Measurements from ENCODE around the gene SPAG6. TPM values are rescaled to one million over a fixed set of nuclear protein-coding genes. Genes with fewer than 3 reads are reported as not detected.

The SPAG6 gene
- total RNA-seq, 2 experiments from 2014 or later: not detected

- peaks cover 4% of the 10 kb centered on the region for H3K27me3 Mint-ChIP-seq
- TF ChIP-seq CTCF (IDR thresholded peaks at IDR 0.05): no peak
- H3K4me1 Mint-ChIP-seq (ENCODE audit: low read depth): peaks cover 41% of the 10 kb centered on the region
- no peak overlapping the region for H3K4me3 Mint-ChIP-seq
- intact Hi-C loops (cut with micrococcal nuclease): loop anchor here (10.0 kb wide), 1 partner anchor 70 kb away; no protein-coding TSS in a partner anchor
- POLR2A ChIA-PET: interaction anchor here (0.6 kb wide), 1 partner anchor 37 kb away, joined by 4 read pairs; no protein-coding TSS in a partner anchor
- no peak overlapping the region for H3K27ac Mint-ChIP-seq
- no peaks in the 10 kb centered on the region for H3K36me3 Mint-ChIP-seq (ENCODE audit: low read depth)
- CTCF ChIA-PET: no interaction called here
- H3K9me3 Mint-ChIP-seq: no peaks in the 10 kb centered on the region
- DNase-seq (no peak), ATAC-seq (peak; percentile 37)
These were observed 19.9 kb downstream of the SPAG6 start for GRCh38 chr10:22365233-22365632.

GRCh38 chr10:22365644-22366434 is 20.5 kb downstream of the SPAG6 start:
- Mint-ChIP-seq H3K9me3 (no peaks in the 10 kb centered on the region), H3K4me1 (ENCODE audit: low read depth) (peaks cover 42% of the 10 kb centered on the region), H3K36me3 (ENCODE audit: low read depth) (no peaks in the 10 kb centered on the region), H3K27me3 (peaks cover 4% of the 10 kb centered on the region), H3K27ac (no peak overlapping the region), H3K4me3 (no peak overlapping the region)
- POLR2A ChIA-PET: interaction anchor here (0.6 kb wide), 1 partner anchor 36 kb away, joined by 4 read pairs; no protein-coding TSS in a partner anchor
- no peak for ATAC-seq
- no peak for DNase-seq
- TF ChIP-seq CTCF (IDR thresholded peaks at IDR 0.05): no peak
- intact Hi-C loops (cut with micrococcal nuclease): loop anchor here (10.0 kb wide), 1 partner anchor 69 kb away; no protein-coding TSS in a partner anchor
- CTCF ChIA-PET: no interaction called here

GRCh38 chr10:22366435-22366703 is 21.1 kb downstream of the SPAG6 start:
- intact Hi-C loops (cut with micrococcal nuclease): loop anchor here (10.0 kb wide), 1 partner anchor 68 kb away; no protein-coding TSS in a partner anchor
- Mint-ChIP-seq H3K27ac (no peak overlapping the region), H3K36me3 (ENCODE audit: low read depth) (no peaks in the 10 kb centered on the region), H3K9me3 (no peaks in the 10 kb centered on the region), H3K4me3 (no peak overlapping the region), H3K4me1 (ENCODE audit: low read depth) (peaks cover 42% of the 10 kb centered on the region), H3K27me3 (peaks cover 4% of the 10 kb centered on the region)
- TF ChIP-seq CTCF (IDR thresholded peaks at IDR 0.05): no peak
- POLR2A ChIA-PET: no interaction called here
- ATAC-seq (no peak), DNase-seq (no peak)
- CTCF ChIA-PET: no interaction called here

GRCh38 chr10:22366771-22367170 is 21.5 kb downstream of the SPAG6 start:
- Mint-ChIP-seq H3K4me1 (ENCODE audit: low read depth) (peaks cover 42% of the 10 kb centered on the region), H3K27me3 (peaks cover 4% of the 10 kb centered on the region), H3K36me3 (ENCODE audit: low read depth) (no peaks in the 10 kb centered on the region), H3K4me3 (no peak overlapping the region), H3K9me3 (no peaks in the 10 kb centered on the region), H3K27ac (peak overlapping the region; percentile 21)
- no peak for ATAC-seq
- no peak for DNase-seq
- CTCF ChIA-PET: no interaction called here
- POLR2A ChIA-PET: no interaction called here
- intact Hi-C loops (cut with micrococcal nuclease): loop anchor here (10.0 kb wide), 1 partner anchor 68 kb away; no protein-coding TSS in a partner anchor
- no peak for TF ChIP-seq CTCF (IDR thresholded peaks at IDR 0.05)

- no peak for TF ChIP-seq CTCF (IDR thresholded peaks at IDR 0.05)
- POLR2A ChIA-PET: no interaction called here
- ATAC-seq: peak; percentile 64
- H3K4me3 Mint-ChIP-seq: no peak overlapping the region
- peaks cover 42% of the 10 kb centered on the region for H3K4me1 Mint-ChIP-seq (ENCODE audit: low read depth)
- CTCF ChIA-PET: interaction anchor here (1.0 to 1.3 kb wide), 2 partner anchors 12 to 22 kb away, joined by 3 read pairs; partner anchors contain the start of gene SPAG6
- peak overlapping the region; percentile 58 for H3K27ac Mint-ChIP-seq
- no peaks in the 10 kb centered on the region for H3K9me3 Mint-ChIP-seq
- no peaks in the 10 kb centered on the region for H3K36me3 Mint-ChIP-seq (ENCODE audit: low read depth)
- peaks cover 4% of the 10 kb centered on the region for H3K27me3 Mint-ChIP-seq
- intact Hi-C loops (cut with micrococcal nuclease): loop anchor here (10.0 kb wide), 1 partner anchor 67 kb away; no protein-coding TSS in a partner anchor
- DNase-seq: no peak
These were observed 22.2 kb downstream of the SPAG6 start for GRCh38 chr10:22367471-22367870.

Measured in activated CD8-positive, alpha-beta T cell treated with anti-CD3 and anti-CD28 coated beads for 36 hours (primary cell).